ENCODE data around the gene MDK. TPM values are rescaled to one million over a fixed set of nuclear protein-coding genes. Genes with fewer than 3 reads are reported as not detected.
A peak's percentile ranks its signal among the peaks of the same experiment; 100 is the strongest.

The MDK gene
- total and polyA plus RNA-seq, 2 of the 13 experiments (the other 11 are each of a cell fraction or from before 2014, with no cell fraction given): 312 to 407 TPM

GRCh38 chr11:46380340-46381047 is 975 bp upstream of the MDK start (continued):
- TF ChIP-seq HNF1A (IDR thresholded peaks at IDR 0.05; ENCODE audit: low read depth) (no peak), HNF1A (CRISPR knock-in tag; IDR thresholded peaks at IDR 0.05; ENCODE audit: borderline replicate concordance) (no peak), RXRA (CRISPR knock-in tag; IDR thresholded peaks at IDR 0.05) (peak; percentile 69), GFI1 (CRISPR knock-in tag; IDR thresholded peaks at IDR 0.05; ENCODE audit: borderline replicate concordance) (no peak), GRHL1 (CRISPR knock-in tag; conservative IDR thresholded peaks at IDR 0.05) (no peak), ZSCAN30 (CRISPR knock-in tag; IDR thresholded peaks at IDR 0.05) (no peak), ZBTB39 (CRISPR knock-in tag; IDR thresholded peaks at IDR 0.05) (no peak), ZNF282 (IDR thresholded peaks at IDR 0.05; ENCODE audit: partially characterized antibody) (no peak), ZNF446 (CRISPR knock-in tag; IDR thresholded peaks at IDR 0.05) (no peak), HOXA7 (CRISPR knock-in tag; IDR thresholded peaks at IDR 0.05) (no peak), AKAP8 (CRISPR knock-in tag; IDR thresholded peaks at IDR 0.05) (peak; percentile 74; the same call in 1 of the 2 replicates), ELF3 (CRISPR knock-in tag; IDR thresholded peaks at IDR 0.05) (0 out of 2 replicates have a peak, but pooled peaks have one; percentile 10), SMAD9 (CRISPR knock-in tag; IDR thresholded peaks at IDR 0.05) (0 out of 2 replicates have a peak, but pooled peaks have one; percentile 49), BRD4 (CRISPR knock-in tag; IDR thresholded peaks at IDR 0.05) (no peak), MTF2 (CRISPR knock-in tag; IDR thresholded peaks at IDR 0.05; ENCODE audit: borderline replicate concordance) (no peak), ZNF687 (CRISPR knock-in tag; IDR thresholded peaks at IDR 0.05) (peak; percentile 73), TCF7 (IDR thresholded peaks at IDR 0.05; ENCODE audit: low read depth) (no peak; the same call in 1 of the 2 replicates), NFIB (CRISPR knock-in tag; IDR thresholded peaks at IDR 0.05; ENCODE audit: borderline replicate concordance) (no peak)

Data from HepG2 (cell line).